DOHH2 (cell line): ENCODE data around the gene ELAVL4.

Source experiments
- H3F3A ChIP-seq: fragments of 200-600 bp; sonication (generic), shearing (Covaris generic); 2 replicates; pipeline ENCODE4 v1.6.0; 2016; ENCODE audit warnings: antibody characterized with exemption, mild to moderate bottlenecking; ENCODE audit not compliant: control insufficient read depth, insufficient read depth
- H3K27ac ChIP-seq: fragments of 200-600 bp; sonication (generic); 2 replicates; pipeline ENCODE4 v1.5.1; 2014; ENCODE audit warnings: low read depth, mild to moderate bottlenecking, low read length, moderate library complexity
- H3K27me3 ChIP-seq: fragments of 200-600 bp; sonication (generic); 2 replicates; pipeline ENCODE4 v1.6.1; 2014; ENCODE audit warnings: mild to moderate bottlenecking, low read length, mixed read lengths; ENCODE audit not compliant: control insufficient read depth
- H3K36me3 ChIP-seq: fragments of 200-600 bp; sonication (generic); 2 replicates; pipeline ENCODE4 v1.6.1; 2014; ENCODE audit warnings: mild to moderate bottlenecking, low read length, moderate library complexity, mixed read lengths; ENCODE audit not compliant: control insufficient read depth
- H3K4me1 ChIP-seq: fragments of 200-600 bp; sonication (generic); 2 replicates; pipeline ENCODE4 v1.6.1; 2014; ENCODE audit warnings: mild to moderate bottlenecking, low read length, mixed read lengths; ENCODE audit not compliant: control insufficient read depth
- H3K4me2 ChIP-seq: fragments of 200-600 bp; sonication (generic); 2 replicates; pipeline ENCODE4 v1.6.0; 2014; ENCODE audit warnings: mild to moderate bottlenecking, low read length, moderate library complexity
- H3K4me3 ChIP-seq: fragments of 200-600 bp; sonication (generic); 2 replicates; pipeline ENCODE4 v1.5.1; 2014; ENCODE audit warnings: mild to moderate bottlenecking, low read length, mixed read lengths
- H3K79me2 ChIP-seq: fragments of 200-600 bp; sonication (generic); 2 replicates; pipeline ENCODE4 v1.6.1; 2014; ENCODE audit warnings: mild to moderate bottlenecking, low read length, mixed read lengths; ENCODE audit not compliant: control insufficient read depth
- H3K9me2 ChIP-seq: fragments of 200-600 bp; sonication (generic); replicated peaks from 2 replicates; pipeline ENCODE4 v1.6.1; 2014; ENCODE audit warnings: mild to moderate bottlenecking, low read length, mixed read lengths; ENCODE audit not compliant: control insufficient read depth
- H3K9me3 ChIP-seq: fragments of 200-600 bp; sonication (generic); 2 replicates; pipeline ENCODE4 v1.6.1; 2014; ENCODE audit warnings: antibody characterized with exemption, low read length, mixed read lengths; ENCODE audit not compliant: control insufficient read depth, insufficient read depth
- H4K20me1 ChIP-seq: fragments of 200-600 bp; sonication (generic); 2 replicates; pipeline ENCODE4 v1.6.0; 2014; ENCODE audit warnings: low read depth, mild to moderate bottlenecking, antibody characterized with exemption, low read length, moderate library complexity; ENCODE audit not compliant: control insufficient read depth, insufficient read depth
- EZH2phosphoT487 ChIP-seq: fragments of 200-600 bp; sonication (generic); IDR thresholded peaks from 2 replicates; pipeline ENCODE4 v1.6.1; 2017; ENCODE audit warnings: borderline replicate concordance, mild to moderate bottlenecking, antibody characterized with exemption, low read length, moderate library complexity, mixed read lengths
- TF ChIP-seq, protein P1 (sequence below): fragments of 200-600 bp; sonication (generic); IDR thresholded peaks from one replicate; pipeline ENCODE4 v1.5.1; 2014; ENCODE audit warnings: antibody characterized with exemption, mild to moderate bottlenecking, low read depth, low read length; ENCODE audit not compliant: poor library complexity, severe bottlenecking

The ELAVL4 gene

DNA sequence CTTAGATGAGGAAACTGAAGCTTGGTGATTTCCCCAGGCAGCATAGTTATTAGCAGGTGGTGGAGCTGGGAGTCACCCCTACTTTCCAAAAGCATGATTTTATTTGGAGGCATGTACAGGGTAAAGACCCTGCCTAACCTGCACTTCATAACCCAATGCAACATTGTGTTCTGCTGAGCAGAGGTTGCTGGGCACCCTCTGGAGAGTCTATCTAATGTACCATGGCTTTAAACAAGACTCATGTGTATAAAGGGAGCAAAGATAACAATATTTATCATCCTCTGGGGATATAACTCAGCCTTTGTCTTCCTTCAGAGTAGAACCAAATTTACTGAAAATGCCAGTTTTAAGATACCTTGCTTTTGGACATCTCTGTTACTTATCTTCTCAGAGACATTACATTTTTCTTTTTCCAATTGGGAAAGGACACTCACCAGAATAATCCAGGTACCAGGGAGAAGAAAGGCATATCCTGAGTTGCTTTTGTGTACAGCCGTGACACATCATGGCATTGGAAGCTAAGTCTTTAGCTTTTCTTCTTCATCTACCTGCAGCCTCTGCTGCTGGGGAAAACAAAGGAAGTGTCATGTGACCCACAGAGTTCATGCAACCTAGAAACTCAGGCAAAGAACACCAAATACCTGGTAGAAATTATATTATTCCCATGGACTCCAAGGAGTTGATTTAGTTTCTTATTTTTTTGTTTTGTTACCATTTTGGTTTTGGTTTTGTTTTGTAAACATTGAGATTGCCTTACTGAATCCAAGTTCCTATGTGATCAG, 39.6 kb downstream of the ELAVL4 start:
- no peaks in the 10 kb centered on the region for H4K20me1 ChIP-seq
- peaks cover 16% of the 10 kb centered on the region for H3K27me3 ChIP-seq
- no peaks in the 10 kb centered on the region for H3K36me3 ChIP-seq
- H3K4me1 ChIP-seq, result no peaks in the 10 kb centered on the region
- H3F3A ChIP-seq, result no peaks in the 10 kb centered on the region
- TF ChIP-seq, protein P1, sequence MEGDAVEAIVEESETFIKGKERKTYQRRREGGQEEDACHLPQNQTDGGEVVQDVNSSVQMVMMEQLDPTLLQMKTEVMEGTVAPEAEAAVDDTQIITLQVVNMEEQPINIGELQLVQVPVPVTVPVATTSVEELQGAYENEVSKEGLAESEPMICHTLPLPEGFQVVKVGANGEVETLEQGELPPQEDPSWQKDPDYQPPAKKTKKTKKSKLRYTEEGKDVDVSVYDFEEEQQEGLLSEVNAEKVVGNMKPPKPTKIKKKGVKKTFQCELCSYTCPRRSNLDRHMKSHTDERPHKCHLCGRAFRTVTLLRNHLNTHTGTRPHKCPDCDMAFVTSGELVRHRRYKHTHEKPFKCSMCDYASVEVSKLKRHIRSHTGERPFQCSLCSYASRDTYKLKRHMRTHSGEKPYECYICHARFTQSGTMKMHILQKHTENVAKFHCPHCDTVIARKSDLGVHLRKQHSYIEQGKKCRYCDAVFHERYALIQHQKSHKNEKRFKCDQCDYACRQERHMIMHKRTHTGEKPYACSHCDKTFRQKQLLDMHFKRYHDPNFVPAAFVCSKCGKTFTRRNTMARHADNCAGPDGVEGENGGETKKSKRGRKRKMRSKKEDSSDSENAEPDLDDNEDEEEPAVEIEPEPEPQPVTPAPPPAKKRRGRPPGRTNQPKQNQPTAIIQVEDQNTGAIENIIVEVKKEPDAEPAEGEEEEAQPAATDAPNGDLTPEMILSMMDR, result no peak
- no peak for TF ChIP-seq EZH2phosphoT487
- H3K9me3 ChIP-seq, result no peaks in the 10 kb centered on the region
- H3K27ac ChIP-seq, result no peak overlapping the region
- H3K79me2 ChIP-seq, result no peaks in the 10 kb centered on the region
- H3K4me3 ChIP-seq, result no peak overlapping the region
- H3K4me2 ChIP-seq, result no peak overlapping the region
- H3K9me2 ChIP-seq, result no peaks in the 10 kb centered on the region

DNA sequence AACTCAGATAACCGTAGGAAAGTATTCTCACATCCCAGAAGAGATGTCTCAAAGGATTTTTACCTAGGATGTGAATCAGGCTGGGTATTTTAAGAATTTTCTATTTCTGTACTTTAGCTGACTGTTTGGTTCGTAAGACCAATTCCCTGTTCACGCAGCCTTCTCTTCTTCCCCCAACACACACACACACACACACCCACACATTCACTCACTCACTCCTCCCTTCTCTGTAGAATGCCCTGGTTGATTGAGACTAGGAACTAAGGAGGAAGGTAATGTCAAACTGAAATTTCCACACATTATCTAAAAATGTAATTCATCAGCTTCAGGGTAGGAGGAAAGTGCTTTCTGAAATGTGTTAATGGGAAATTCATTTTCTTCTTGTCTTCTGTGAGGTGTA, 43.5 kb downstream of the ELAVL4 start:
- Histone ChIP-seq H3K9me3 (no peaks in the 10 kb centered on the region), H3K9me2 (no peaks in the 10 kb centered on the region), H4K20me1 (no peaks in the 10 kb centered on the region), H3K4me3 (no peak overlapping the region), H3K27me3 (peaks cover 8% of the 10 kb centered on the region), H3K27ac (no peak overlapping the region), H3K4me1 (no peaks in the 10 kb centered on the region), H3K79me2 (no peaks in the 10 kb centered on the region), H3K4me2 (no peak overlapping the region), H3K36me3 (no peaks in the 10 kb centered on the region), H3F3A (no peaks in the 10 kb centered on the region)
- no peak for TF ChIP-seq EZH2phosphoT487
- TF ChIP-seq, protein P1, result no peak

DNA sequence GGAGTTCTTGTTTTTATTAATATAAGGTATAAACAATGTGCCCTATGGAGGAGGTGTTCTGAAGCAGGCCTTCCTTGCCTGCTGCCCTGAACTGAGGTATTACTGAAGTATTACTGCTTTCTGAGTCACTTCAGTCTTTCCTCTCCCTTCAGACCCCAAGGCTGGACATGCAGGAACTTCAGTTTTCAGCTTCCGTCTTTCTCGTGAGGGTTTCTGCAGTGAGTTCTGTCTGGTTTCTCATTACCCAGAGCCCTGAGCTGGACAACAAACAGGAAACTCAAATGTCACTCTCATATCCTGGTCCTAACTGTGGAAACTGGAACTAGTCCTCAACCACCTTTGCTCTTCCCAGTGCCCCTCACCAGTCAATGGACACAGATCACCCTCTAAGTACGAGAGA, 46.8 kb downstream of the ELAVL4 start:
- Histone ChIP-seq H3K79me2 (no peaks in the 10 kb centered on the region), H3K27ac (no peak overlapping the region), H3K9me3 (no peaks in the 10 kb centered on the region), H3K4me3 (no peak overlapping the region), H4K20me1 (no peaks in the 10 kb centered on the region), H3K27me3 (peaks cover 14% of the 10 kb centered on the region), H3K36me3 (no peaks in the 10 kb centered on the region), H3K4me1 (no peaks in the 10 kb centered on the region), H3F3A (no peaks in the 10 kb centered on the region), H3K9me2 (no peaks in the 10 kb centered on the region), H3K4me2 (no peak overlapping the region)
- TF ChIP-seq, protein P1, result no peak
- TF ChIP-seq EZH2phosphoT487, result no peak
